ENCODE data around the gene HOXA3. TPM values are rescaled to one million over a fixed set of nuclear protein-coding genes. Genes with fewer than 3 reads are reported as not detected.

The HOXA3 gene
- total RNA-seq, 1 experiment from 2014 or later: not detected

GRCh38 chr7:27185013-27185853 lies 32.9 kb upstream of the HOXA3 start, which contains the start of gene HOXA11:
Gene HOXA11, minus strand, starts transcription at chr7:27185232. Its CDS starts 88 bp downstream, at chr7:27185144.
- Mint-ChIP-seq H3K9me3 (no peaks in the 10 kb centered on the region), H3K27me3 (ENCODE audit: low read depth) (peaks cover 100% of the 10 kb centered on the region), H3K4me1 (peaks cover 52% of the 10 kb centered on the region), H3K27ac (no peak within 1 kb of the TSS), H3K36me3 (0 out of 2 replicates have a peak, but pooled peaks cover 3% of the 10 kb centered on the region), H3K4me3 (peak within 1 kb of the TSS; percentile 45)
- DNase-seq (ENCODE audit: low spot score) (no peak), ATAC-seq (no peak)
- POLR2A ChIA-PET: no interaction called here
- CTCF ChIA-PET: interaction anchor here (0.7 to 1.2 kb wide), 5 partner anchors 9 to 41 kb away, joined by 3 to 4 read pairs (median 3); partner anchors contain the start of gene HOXA5
- TF ChIP-seq EMX1 (CRISPR knock-in tag; IDR thresholded peaks at IDR 0.05): no peak
- TF ChIP-seq NR3C1 (CRISPR knock-in tag; conservative IDR thresholded peaks at IDR 0.05; ENCODE audit: low read depth): no peak
- TF ChIP-seq, protein P1, sequence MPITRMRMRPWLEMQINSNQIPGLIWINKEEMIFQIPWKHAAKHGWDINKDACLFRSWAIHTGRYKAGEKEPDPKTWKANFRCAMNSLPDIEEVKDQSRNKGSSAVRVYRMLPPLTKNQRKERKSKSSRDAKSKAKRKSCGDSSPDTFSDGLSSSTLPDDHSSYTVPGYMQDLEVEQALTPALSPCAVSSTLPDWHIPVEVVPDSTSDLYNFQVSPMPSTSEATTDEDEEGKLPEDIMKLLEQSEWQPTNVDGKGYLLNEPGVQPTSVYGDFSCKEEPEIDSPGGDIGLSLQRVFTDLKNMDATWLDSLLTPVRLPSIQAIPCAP (CRISPR knock-in tag; IDR thresholded peaks at IDR 0.05): no peak
- TF ChIP-seq USF2 (CRISPR knock-in tag; IDR thresholded peaks at IDR 0.05): peak; percentile 42; the same call in 1 of the 2 replicates
- TF ChIP-seq FOXJ3 (CRISPR knock-in tag; IDR thresholded peaks at IDR 0.05; ENCODE audit: borderline replicate concordance): no peak
- no peak for TF ChIP-seq ZNF512 (CRISPR knock-in tag; IDR thresholded peaks at IDR 0.05; ENCODE audit: borderline replicate concordance)

DNA sequence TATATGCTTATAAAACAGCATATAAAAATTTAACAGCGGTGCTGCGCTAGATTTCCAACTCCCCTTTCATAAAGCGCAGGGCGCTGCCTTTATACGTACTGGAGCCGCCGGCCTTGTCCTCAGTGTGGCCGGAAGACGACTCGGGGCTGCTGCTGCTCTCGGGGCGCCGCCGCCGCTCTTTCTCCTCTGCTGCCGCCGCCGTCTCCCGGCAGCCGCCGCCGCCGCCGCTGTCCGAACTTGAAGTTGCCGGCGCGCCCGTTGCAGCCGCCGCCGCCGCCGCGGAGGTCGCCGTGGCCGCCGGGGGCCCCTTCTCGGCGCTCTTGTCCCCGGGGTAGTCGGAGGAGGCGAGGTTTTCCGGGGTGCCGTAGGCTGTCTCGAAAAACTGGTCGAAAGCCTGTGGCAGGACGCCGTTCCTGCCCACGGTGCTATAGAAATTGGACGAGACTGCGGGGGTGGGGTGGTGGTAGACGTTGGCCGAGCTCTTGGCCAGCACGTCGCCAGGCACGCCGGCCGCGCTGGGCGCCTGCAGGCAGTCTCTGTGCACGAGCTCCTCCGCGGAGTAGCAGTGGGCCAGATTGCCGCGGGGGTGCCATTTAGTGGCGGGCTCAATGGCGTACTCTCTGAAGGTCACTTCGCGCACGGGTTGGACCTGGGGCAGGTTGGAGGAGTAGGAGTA lies 32.1 kb upstream of the HOXA3 start:
- H3K27me3 Mint-ChIP-seq (ENCODE audit: low read depth): peaks cover 100% of the 10 kb centered on the region
- H3K36me3 Mint-ChIP-seq: 0 out of 2 replicates have a peak, but pooled peaks cover 3% of the 10 kb centered on the region
- no peak for ATAC-seq
- ChIA-PET CTCF (interaction anchor here (0.7 to 1.1 kb wide), 4 partner anchors 8 to 41 kb away, joined by 3 to 4 read pairs (median 4); partner anchors contain the start of gene HOXA5), POLR2A (no interaction called here)
- peak; percentile 58 for DNase-seq (ENCODE audit: low spot score)
- H3K4me1 Mint-ChIP-seq: peaks cover 53% of the 10 kb centered on the region
- H3K4me3 Mint-ChIP-seq: peak overlapping the region; percentile 45
- no peak for TF ChIP-seq ESRRA (CRISPR knock-in tag; IDR thresholded peaks at IDR 0.05; ENCODE audit: borderline replicate concordance)
- TF ChIP-seq ZNF671 (CRISPR knock-in tag; IDR thresholded peaks at IDR 0.05): no peak
- no peak for TF ChIP-seq CTCF (IDR thresholded peaks at IDR 0.05)
- TF ChIP-seq ZNF138 (CRISPR knock-in tag; conservative IDR thresholded peaks at IDR 0.05): no peak
- TF ChIP-seq, protein P2, sequence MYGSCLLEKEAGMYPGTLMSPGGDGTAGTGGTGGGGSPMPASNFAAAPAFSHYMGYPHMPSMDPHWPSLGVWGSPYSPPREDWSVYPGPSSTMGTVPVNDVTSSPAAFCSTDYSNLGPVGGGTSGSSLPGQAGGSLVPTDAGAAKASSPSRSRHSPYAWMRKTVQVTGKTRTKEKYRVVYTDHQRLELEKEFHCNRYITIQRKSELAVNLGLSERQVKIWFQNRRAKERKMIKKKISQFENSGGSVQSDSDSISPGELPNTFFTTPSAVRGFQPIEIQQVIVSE (CRISPR knock-in tag; IDR thresholded peaks at IDR 0.05; ENCODE audit: borderline replicate concordance): no peak
- TF ChIP-seq PRDM15 (CRISPR knock-in tag; IDR thresholded peaks at IDR 0.05): no peak
- no peak for TF ChIP-seq SMAD4 (CRISPR knock-in tag; IDR thresholded peaks at IDR 0.05)
- TF ChIP-seq, protein P3, sequence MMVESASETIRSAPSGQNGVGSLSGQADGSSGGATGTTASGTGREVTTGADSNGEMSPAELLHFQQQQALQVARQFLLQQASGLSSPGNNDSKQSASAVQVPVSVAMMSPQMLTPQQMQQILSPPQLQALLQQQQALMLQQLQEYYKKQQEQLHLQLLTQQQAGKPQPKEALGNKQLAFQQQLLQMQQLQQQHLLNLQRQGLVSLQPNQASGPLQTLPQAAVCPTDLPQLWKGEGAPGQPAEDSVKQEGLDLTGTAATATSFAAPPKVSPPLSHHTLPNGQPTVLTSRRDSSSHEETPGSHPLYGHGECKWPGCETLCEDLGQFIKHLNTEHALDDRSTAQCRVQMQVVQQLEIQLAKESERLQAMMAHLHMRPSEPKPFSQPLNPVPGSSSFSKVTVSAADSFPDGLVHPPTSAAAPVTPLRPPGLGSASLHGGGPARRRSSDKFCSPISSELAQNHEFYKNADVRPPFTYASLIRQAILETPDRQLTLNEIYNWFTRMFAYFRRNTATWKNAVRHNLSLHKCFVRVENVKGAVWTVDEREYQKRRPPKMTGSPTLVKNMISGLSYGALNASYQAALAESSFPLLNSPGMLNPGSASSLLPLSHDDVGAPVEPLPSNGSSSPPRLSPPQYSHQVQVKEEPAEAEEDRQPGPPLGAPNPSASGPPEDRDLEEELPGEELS (CRISPR knock-in tag; IDR thresholded peaks at IDR 0.05): no peak
- H3K9me3 Mint-ChIP-seq: no peaks in the 10 kb centered on the region
- no peak overlapping the region for H3K27ac Mint-ChIP-seq

Data from WTC11 (cell line).